ENCODE results near the gene HOXA9. TPM values are rescaled to one million over a fixed set of nuclear protein-coding genes. Genes with fewer than 3 reads are reported as not detected.

The HOXA9 gene
- total RNA-seq, 2 experiments from 2014 or later, result not detected

GRCh38 chr7:27182285-27182841, 17.0 kb upstream of the HOXA9 start:
- BruUV-seq (replicated peaks), result no TSS peak
- no peaks in the 10 kb centered on the region for H4K20me1 ChIP-seq (ENCODE audit: insufficient read depth, low read length)
- CTCF ChIA-PET (ENCODE audit: unreplicated experiment), result interaction anchor here (0.6 kb wide), 1 partner anchor 770 kb away, joined by 3 read pairs; no protein-coding TSS in a partner anchor
- no peak overlapping the region for H3K27ac ChIP-seq (ENCODE audit: low read depth, low read length, poor library complexity, severe bottlenecking)
- H2AFZ ChIP-seq (ENCODE audit: low read length), result no peak overlapping the region
- no peaks in the 10 kb centered on the region for H3K4me1 ChIP-seq (ENCODE audit: insufficient read depth, low read length, poor library complexity, severe bottlenecking)
- intact Hi-C loops (cut with micrococcal nuclease; ENCODE audit: unreplicated experiment), result no loop called here
- H3K9me2 ChIP-seq (ENCODE audit: insufficient read depth, low read length), result no peaks in the 10 kb centered on the region
- DNase-seq (ENCODE audit: low spot score), result no peak
- H3K4me2 ChIP-seq (ENCODE audit: low read length), result no peak overlapping the region
- H3K4me3 ChIP-seq (ENCODE audit: low read depth, low read length, poor library complexity, severe bottlenecking), result no peak overlapping the region
- H3K79me2 ChIP-seq (ENCODE audit: insufficient read depth, low read depth, low read length), result no peaks in the 10 kb centered on the region
- no peaks in the 10 kb centered on the region for H3K36me3 ChIP-seq (ENCODE audit: insufficient read depth, low read length)
- TF ChIP-seq EZH2phosphoT487 (IDR thresholded peaks at IDR 0.05; ENCODE audit: borderline replicate concordance, low read depth, low read length), result no peak
- no peak for TF ChIP-seq CTCF (conservative IDR thresholded peaks at IDR 0.05; ENCODE audit: low read length)
- POLR2A ChIA-PET, result no interaction called here
- H3K9me3 ChIP-seq (ENCODE audit: low read length), result no peaks in the 10 kb centered on the region

GRCh38 chr7:27181795-27182275, 16.5 kb upstream of the HOXA9 start:
- Histone ChIP-seq H3K79me2 (ENCODE audit: insufficient read depth, low read depth, low read length) (no peaks in the 10 kb centered on the region), H3K9me3 (ENCODE audit: low read length) (no peaks in the 10 kb centered on the region), H3K4me3 (ENCODE audit: low read depth, low read length, poor library complexity, severe bottlenecking) (no peak overlapping the region), H3K36me3 (ENCODE audit: insufficient read depth, low read length) (no peaks in the 10 kb centered on the region), H2AFZ (ENCODE audit: low read length) (no peak overlapping the region), H3K9me2 (ENCODE audit: insufficient read depth, low read length) (no peaks in the 10 kb centered on the region), H3K4me1 (ENCODE audit: insufficient read depth, low read length, poor library complexity, severe bottlenecking) (no peaks in the 10 kb centered on the region), H3K4me2 (ENCODE audit: low read length) (no peak overlapping the region), H3K27ac (ENCODE audit: low read depth, low read length, poor library complexity, severe bottlenecking) (no peak overlapping the region), H4K20me1 (ENCODE audit: insufficient read depth, low read length) (no peaks in the 10 kb centered on the region)
- CTCF ChIA-PET (ENCODE audit: unreplicated experiment), result interaction anchor here (0.6 kb wide), 1 partner anchor 769 kb away, joined by 3 read pairs; no protein-coding TSS in a partner anchor
- BruUV-seq (replicated peaks), result no TSS peak
- TF ChIP-seq EZH2phosphoT487 (IDR thresholded peaks at IDR 0.05; ENCODE audit: borderline replicate concordance, low read depth, low read length) (no peak), CTCF (conservative IDR thresholded peaks at IDR 0.05; ENCODE audit: low read length) (no peak)
- intact Hi-C loops (cut with micrococcal nuclease; ENCODE audit: unreplicated experiment), result no loop called here
- POLR2A ChIA-PET, result no interaction called here
- no peak for DNase-seq (ENCODE audit: low spot score)

Data from OCI-LY7 (cell line).